ENCODE results near the gene CYP2D6. TPM values are rescaled to one million over a fixed set of nuclear protein-coding genes. Genes with fewer than 3 reads are reported as not detected.

The CYP2D6 gene
- total RNA-seq = 0.26 and 0.31 TPM in 2 replicates

DNA sequence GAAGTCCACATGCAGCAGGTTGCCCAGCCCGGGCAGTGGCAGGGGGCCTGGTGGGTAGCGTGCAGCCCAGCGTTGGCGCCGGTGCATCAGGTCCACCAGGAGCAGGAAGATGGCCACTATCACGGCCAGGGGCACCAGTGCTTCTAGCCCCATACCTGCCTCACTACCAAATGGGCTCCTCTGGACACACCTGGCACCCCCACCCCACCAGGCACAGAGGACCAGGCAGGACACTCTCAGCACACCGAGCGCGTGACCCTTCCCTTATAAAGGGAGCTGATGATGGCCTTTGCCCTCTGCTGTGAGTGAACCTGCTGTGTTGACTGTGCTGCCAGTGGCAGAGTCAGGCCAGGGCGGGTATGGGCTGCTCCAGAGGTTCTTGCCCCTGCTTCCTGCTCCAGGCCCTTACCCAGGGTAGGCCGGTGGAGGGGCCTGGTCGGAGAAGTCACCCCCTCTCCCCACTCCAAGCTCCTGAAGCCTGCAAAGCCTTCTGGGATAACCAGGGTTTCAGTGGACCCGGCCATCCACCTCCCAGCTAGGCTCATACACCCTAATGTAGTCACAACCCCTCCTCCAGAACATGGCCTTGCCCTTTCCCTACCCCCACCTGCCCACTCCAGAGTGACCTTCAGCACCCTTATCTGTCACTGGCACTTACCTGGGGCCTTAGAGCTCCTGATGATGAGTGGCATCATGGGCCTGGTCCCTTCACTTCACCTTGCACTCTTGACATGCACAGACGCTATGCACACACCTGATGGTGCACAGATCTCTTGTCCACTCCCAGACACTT is at the start of gene CYP2D6:
TSS of gene CYP2D6 (minus strand) at position 172 of the 793 bp plus-strand sequence. CDS start at position 153, 19 bp downstream.

DNA sequence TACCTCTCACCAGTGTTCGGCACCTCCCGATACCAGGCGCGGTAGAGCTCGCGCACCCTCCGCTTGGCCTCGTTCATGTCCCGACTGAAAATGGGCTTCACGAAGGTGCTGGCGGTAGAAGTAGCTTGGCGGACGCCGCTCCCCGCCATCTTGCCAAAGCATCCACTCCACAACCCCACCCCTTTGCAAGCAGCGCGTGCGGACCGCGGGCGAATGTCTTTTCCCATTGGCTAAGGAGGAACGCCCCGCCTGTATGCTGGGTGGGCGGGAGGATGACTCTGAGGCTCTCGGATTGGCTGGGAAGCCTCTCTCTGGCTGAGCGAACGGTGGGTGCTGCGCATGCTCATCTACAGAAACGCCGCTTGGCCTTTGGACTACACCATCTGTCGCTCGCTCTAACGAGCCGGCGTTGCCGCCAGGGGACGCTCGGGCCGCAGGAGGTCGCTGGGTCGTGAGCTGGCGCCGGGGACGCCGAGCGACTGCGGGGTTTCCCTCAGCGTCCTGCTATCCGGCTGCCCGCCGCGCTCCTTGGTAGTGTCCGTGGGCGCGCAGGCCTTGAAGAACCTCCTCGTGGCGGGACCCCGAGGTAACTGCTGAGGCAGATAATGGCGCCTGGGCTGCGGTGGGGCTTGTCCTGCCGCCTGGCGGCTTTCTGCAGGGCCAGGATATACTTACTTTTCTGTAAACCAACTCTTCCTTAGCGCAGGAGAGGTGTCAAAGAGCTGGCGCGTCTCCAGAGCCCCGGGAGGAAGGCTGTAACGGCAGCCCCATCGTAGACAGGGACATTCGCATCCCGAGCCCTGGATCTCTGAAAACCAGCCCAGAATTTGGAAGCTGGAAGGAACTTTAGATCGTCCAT is 39.8 kb downstream of the CYP2D6 start, which contains the start of gene NDUFA6:
TSS of gene NDUFA6 (minus strand) at position 177 of the 859 bp plus-strand sequence. CDS start at position 149, 28 bp downstream.

DNA sequence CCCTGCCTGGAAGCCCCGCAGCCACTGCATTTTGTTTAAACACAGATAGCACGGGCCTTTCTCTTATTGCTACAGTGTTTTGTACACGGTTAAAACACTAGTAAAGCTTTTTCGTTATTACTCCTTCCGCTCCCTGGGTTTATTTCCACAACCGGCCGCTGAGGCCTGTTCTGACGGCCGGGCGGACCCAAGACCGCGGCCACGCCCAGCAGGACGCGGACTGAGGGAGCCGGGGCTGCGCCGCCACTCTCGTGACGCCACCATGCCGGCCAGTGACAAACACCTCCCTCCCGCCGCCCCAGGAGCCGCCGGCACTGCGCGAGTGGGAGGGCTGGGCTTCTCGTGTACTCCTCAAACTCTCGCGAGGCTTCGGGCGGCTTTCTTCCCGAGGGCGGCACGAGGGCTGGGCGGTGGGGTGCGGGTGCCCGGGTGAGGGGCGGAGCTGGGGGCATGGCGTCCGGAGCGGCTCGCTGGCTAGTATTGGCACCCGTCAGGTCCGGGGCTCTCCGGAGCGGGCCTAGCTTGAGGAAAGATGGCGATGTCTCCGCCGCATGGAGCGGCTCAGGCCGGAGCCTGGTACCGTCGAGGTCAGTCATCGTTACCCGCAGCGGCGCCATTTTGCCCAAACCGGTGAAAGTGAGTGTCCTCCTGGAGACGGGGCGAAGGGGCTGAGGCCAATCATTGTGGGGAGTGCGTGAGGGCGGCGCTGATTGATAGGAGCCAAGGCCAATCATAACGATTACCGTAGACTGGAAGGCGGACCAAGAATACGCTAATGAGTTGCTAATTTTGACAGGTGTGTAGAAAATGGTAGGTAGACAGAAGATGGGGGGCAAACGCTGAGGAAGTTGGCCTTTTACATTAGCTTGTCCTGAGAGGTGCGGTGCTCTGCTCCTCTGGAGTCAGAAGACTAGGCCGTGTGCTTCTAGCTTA is 51.0 kb downstream of the CYP2D6 start, which contains the start of gene SMDT1:
TSS of gene SMDT1 (plus strand) at position 382 of the 933 bp plus-strand sequence. CDS start at position 451, 69 bp downstream.

Other genes starting within 250 kb of the CYP2D6 start
- gene SHISA8, start 215.7 kb downstream of the CYP2D6 start, total RNA-seq = not detected in 2 replicates
- gene TNFRSF13C, start 204.0 kb downstream of the CYP2D6 start, total RNA-seq = under 0.01 and 0.06 TPM in 2 replicates
- 16.2 and 28.4 TPM in 2 replicates for gene CENPM, start 183.7 kb downstream of the CYP2D6 start, total RNA-seq
- not detected in 2 replicates for gene SEPTIN3, start 161.4 kb downstream of the CYP2D6 start, total RNA-seq
- 0.37 and 0.40 TPM in 2 replicates for gene WBP2NL, start 132.0 kb downstream of the CYP2D6 start, total RNA-seq
- 43.8 and 50.6 TPM in 2 replicates for gene NAGA, start 60.0 kb downstream of the CYP2D6 start, total RNA-seq
- 11.4 and 16.2 TPM in 2 replicates for gene PHETA2, start 56.6 kb downstream of the CYP2D6 start, total RNA-seq
- gene SMDT1, start 51.1 kb downstream of the CYP2D6 start, total RNA-seq = 13.2 and 19.7 TPM in 2 replicates
- 75.9 and 102 TPM in 2 replicates for gene NDUFA6, start 40.0 kb downstream of the CYP2D6 start, total RNA-seq
- gene TCF20, start 139.8 kb upstream of the CYP2D6 start, total RNA-seq = 16.5 and 17.0 TPM in 2 replicates

All from aortic smooth muscle cell (primary cell).